Islet of Langerhans (tissue), 1 donor: Measurements from ENCODE around the gene GPRC5D.

Experiments
- FAIRE-seq: peaks from one replicate; lab custom pipeline; 2011; peaks lifted over from hg19 to GRCh38; lab: Jason Lieb, UNC

The GPRC5D gene

GRCh38 chr12:12979731-12980259 is 27.8 kb upstream of the GPRC5D start:
- FAIRE-seq, result no peak

GRCh38 chr12:12979126-12979525 is 27.2 kb upstream of the GPRC5D start:
- no peak for FAIRE-seq

DNA sequence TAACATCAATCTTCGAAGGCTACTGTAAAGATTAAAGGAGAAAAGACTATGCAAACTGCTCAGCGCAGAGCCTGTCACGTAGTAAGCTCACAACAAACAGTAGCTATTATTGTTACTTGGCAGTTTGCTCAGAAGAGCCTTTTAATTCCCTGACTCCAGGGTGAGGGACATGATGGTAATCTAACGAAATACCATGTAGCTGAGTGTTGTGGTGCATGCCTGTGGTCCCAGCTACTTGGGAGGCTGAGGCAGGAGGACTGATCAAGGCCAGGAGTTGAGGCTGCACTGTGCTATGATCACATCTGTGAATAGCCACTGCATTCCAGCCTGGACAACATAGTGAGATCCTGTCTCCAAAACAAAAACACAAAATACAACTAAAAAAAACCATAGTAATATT is 25.3 kb upstream of the GPRC5D start:
- FAIRE-seq, result no peak

DNA sequence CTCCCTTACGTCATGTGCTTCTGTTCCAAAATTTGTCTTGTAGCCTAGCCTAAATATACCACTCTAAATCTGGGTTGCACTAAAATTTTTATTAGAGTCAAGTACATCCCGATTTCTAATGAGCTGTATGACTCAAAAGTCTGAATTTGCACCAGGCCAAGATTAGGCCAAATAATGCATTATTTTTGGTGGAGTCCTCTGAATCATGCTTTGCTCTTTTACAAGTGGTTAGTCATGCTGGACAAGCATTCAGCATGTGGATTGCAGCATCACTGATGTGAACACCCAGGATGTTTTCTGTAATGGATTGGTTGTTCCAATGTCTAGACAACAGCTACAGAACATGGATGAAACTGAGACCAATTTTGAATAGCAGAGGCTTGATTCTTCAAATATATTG is 24.4 kb upstream of the GPRC5D start:
- FAIRE-seq, result no peak

GRCh38 chr12:12975322-12976077 is 23.5 kb upstream of the GPRC5D start:
- no peak for FAIRE-seq

DNA sequence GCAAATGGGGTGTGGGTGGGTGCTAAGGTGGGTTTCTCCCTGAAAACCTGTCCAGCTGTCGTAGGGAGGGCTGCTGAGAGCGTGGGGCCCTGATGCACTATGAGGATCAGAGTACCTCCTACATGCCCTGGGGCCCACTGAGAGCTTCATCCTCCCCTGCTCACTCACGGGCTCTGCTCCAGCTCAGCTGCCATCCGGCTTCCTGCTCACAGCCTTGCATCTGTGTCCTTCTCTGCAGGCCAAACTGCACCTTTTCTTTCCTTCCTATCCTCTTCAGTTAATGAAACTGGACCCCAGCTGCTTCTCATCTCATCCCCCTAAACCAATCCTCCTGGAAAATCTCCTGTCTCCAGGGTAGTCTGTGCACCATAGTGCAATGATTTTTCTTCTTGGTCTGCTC is 22.2 kb upstream of the GPRC5D start:
- no peak for FAIRE-seq

GRCh38 chr12:12973019-12973418 is 21.0 kb upstream of the GPRC5D start:
- FAIRE-seq, result no peak

GRCh38 chr12:12965836-12966235 is 13.9 kb upstream of the GPRC5D start:
- FAIRE-seq, result no peak

DNA sequence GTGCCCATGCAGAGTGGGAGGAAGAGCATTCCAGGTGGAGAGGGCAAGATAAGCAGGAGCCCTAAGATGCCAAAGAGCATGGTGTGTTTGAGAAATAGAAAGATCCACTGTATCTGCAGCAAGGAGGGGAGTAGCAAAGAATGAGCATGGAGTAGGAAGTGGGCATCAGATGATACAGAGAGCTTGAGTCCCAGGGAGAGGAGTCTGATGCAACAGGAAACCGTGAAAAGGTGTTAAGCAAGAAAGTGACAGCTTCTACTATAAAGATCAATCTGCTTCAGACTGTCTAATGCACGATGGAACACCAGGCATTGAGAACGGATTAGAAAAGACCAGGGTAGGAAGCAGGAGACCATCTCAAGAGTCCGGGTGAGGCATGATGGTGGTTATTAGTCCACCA is 12.3 kb upstream of the GPRC5D start:
- no peak for FAIRE-seq

GRCh38 chr12:12960639-12961209 is 8.8 kb upstream of the GPRC5D start:
- no peak for FAIRE-seq

GRCh38 chr12:12958886-12959285 is 6.9 kb upstream of the GPRC5D start:
- FAIRE-seq, result no peak

- FAIRE-seq, result peak; percentile 5
Observed at GRCh38 chr12:12954878-12955625, 3.1 kb upstream of the GPRC5D start.

GRCh38 chr12:12954356-12954755 is 2.4 kb upstream of the GPRC5D start:
- FAIRE-seq, result no peak

DNA sequence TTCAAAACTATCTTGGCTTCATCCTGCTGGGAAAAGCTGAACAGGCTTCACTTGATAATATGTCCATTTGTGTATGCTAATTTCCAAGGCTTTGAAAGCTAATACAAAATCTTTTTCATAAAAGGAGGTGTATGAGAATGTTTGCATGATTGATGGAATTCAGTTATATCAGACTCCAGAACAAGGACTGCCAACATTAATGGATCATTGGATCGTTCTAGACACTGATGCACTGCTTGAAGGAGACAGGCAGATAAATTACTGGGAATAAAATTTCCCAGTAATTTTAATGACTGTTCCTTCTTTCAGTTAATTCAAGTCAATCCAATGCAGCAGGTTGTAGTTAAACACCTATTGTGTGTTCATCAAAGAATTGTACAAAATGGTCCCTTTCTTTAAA is 466 bp downstream of the GPRC5D start:
- no peak for FAIRE-seq

DNA sequence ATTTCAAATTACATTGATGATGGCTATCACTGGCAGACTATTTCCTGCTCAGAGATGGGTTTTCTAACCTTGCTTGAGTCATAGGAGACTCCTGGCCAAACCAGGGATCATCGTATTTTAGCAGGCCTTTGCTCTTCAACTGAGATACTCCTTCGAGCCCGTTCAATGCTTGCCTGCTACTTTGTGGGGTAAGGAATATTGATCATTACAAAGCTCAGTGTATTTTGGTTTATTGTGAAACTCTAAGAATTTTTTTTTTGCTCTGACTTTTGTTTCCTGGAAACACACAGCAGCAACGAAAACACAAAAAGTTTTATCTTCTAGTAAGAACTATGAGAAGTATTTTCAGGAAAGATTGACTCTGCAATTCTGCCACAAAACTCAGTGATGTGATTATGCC is 4.1 kb downstream of the GPRC5D start:
- no peak for FAIRE-seq

DNA sequence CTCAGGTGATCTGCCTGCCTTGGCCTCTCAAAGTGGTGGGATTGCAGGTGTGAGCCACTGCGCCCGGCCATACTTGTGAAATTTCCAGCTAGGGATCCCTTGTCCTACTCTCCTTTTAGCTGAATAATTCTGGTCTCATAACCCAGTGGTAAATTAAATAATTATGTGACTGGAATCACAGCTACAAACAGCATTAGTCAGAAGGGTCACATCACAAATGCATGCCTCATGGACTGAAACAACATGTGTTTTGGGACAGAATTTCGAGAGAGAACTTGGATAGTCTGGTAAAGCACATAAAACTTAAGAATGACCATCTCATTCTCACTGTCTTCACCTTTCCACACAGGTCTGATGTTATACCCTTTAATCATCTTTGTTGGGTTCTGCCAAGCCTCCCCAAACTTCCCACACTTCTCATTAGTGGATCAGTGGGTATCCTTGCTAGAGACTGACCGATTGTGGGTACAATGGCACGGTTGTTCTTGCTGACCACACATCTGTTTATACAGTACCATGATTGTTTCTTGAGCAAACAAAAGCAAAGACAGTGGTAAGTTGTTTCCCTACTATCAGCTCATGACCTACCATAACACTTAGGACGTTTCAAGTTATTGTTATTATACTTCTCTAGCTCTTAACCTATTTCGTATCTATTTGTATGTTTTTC is 5.1 kb downstream of the GPRC5D start:
- FAIRE-seq, result no peak

GRCh38 chr12:12945591-12945990 is 6.4 kb downstream of the GPRC5D start:
- FAIRE-seq, result no peak

DNA sequence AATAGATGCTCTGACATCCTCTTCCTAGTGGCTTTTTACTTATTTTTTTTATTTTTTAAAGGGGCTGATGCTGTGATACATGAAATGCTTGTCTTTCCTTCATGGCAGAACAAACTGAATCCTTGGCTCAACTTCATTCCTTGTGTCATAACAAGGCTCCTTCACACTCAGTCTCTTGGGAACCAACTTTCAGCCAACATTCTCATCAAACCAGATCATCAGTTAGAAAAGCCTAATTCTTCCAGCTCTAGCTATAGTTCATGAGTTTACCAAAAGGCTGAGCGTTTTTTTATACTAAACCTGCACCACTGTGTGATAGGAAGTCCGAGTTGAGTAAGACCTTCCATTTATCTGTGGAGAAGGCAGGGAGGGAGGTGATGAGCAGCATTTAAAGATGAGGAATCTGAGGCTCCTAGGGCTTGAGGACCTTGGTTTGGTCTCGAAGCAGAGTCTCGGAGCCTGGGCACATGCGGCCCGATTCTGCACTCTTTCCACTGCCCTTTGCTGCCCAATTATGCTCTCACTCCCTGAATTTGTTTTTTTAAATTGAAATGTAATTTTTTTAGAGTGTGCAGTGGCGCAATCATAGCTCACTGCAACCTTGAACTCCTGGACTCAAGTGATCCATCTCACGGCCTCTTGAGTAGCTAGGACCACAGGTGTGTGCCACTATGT is 8.2 kb downstream of the GPRC5D start:
- FAIRE-seq, result no peak

- no peak for FAIRE-seq
Observed at GRCh38 chr12:12941450-12942350, 10.3 kb downstream of the GPRC5D start.

- no peak for FAIRE-seq
Observed at GRCh38 chr12:12939888-12940287, 12.1 kb downstream of the GPRC5D start.

DNA sequence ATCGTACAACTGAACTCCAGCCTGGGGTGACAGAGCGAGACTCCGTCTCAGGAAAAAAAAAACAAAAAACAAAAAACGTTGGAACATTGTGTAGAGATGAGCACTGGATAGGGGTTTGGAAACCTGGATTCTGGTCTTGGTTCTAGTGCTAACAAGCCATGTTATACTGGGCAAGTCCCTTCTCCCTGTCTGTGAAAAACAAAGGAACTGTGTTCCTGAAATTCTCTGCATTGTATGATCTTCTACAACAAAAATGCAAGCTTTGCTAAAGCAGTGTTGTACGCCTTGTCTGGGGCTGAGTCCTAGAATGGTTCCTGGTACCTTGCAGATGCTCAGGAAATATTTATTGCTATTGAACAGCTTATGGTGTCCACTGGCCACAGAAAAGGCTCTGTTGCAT is 13.4 kb downstream of the GPRC5D start:
- FAIRE-seq, result no peak
